CD4-positive, alpha-beta T cell treated with Interleukin-6 for 4 hours (primary cell): Measurements from ENCODE around the gene NTN3.
A peak's percentile ranks its signal among the peaks of the same experiment; 100 is the strongest.

ENCODE experiments used
- DNase-seq: peaks from one replicate; pipeline ENCODE4 v3.0.0-alpha.2; 2020; ENCODE audit warnings: mixed read lengths

The NTN3 gene

GRCh38 chr16:2497695-2498484 lies 26.8 kb downstream of the NTN3 start:
- DNase-seq = no peak

- DNase-seq = no peak
These were observed 27.6 kb downstream of the NTN3 start for GRCh38 chr16:2498531-2499253.

GRCh38 chr16:2499454-2499853 lies 28.4 kb downstream of the NTN3 start:
- no peak for DNase-seq

GRCh38 chr16:2499890-2500429 lies 28.9 kb downstream of the NTN3 start:
- no peak for DNase-seq

GRCh38 chr16:2500430-2500917 lies 29.4 kb downstream of the NTN3 start:
- DNase-seq = no peak

- DNase-seq = peak; percentile 83
These were observed 30.0 kb downstream of the NTN3 start for GRCh38 chr16:2500918-2501750.

- DNase-seq = no peak
These were observed 31.1 kb downstream of the NTN3 start for GRCh38 chr16:2501946-2502895.

GRCh38 chr16:2505695-2506094 lies 34.6 kb downstream of the NTN3 start:
- DNase-seq = no peak

GRCh38 chr16:2507052-2507659 lies 36.1 kb downstream of the NTN3 start:
- DNase-seq = no peak

- no peak for DNase-seq
These were observed 36.6 kb downstream of the NTN3 start for GRCh38 chr16:2507665-2508064.

GRCh38 chr16:2508722-2509400 lies 37.8 kb downstream of the NTN3 start:
- DNase-seq = no peak

GRCh38 chr16:2511128-2511800 lies 40.2 kb downstream of the NTN3 start:
- no peak for DNase-seq

- no peak for DNase-seq
These were observed 41.1 kb downstream of the NTN3 start for GRCh38 chr16:2511996-2512734.

- DNase-seq = peak; percentile 50
These were observed 41.8 kb downstream of the NTN3 start for GRCh38 chr16:2512735-2513404.

- DNase-seq = peak; percentile 96
These were observed 42.6 kb downstream of the NTN3 start, which contains the start of gene ATP6V0C for GRCh38 chr16:2513405-2514332. Gene ATP6V0C, plus strand, starts transcription at chr16:2513952. Its CDS starts 152 bp downstream, at chr16:2514104.

GRCh38 chr16:2514333-2515179 lies 43.5 kb downstream of the NTN3 start:
- peak; percentile 32 for DNase-seq
